Loucy (cell line): ENCODE results near the gene PRKCZ.
A peak's percentile ranks its signal among the peaks of the same experiment; 100 is the strongest.

ENCODE experiments used
- H2AFZ ChIP-seq: fragments of 200-600 bp; sonication (generic); 2 replicates; pipeline ENCODE4 v1.6.0; 2016; ENCODE audit warnings: antibody characterized with exemption, mild to moderate bottlenecking, low read length, moderate library complexity
- H3F3A ChIP-seq: fragments of 200-600 bp; 2 replicates; pipeline ENCODE4 v1.6.0; 2016; ENCODE audit warnings: antibody characterized with exemption, low read depth, mild to moderate bottlenecking
- H3K27me3 ChIP-seq: fragments of 200-600 bp; sonication (generic); 2 replicates; pipeline ENCODE4 v1.6.1; 2014; ENCODE audit warnings: low read length, mild to moderate bottlenecking; ENCODE audit not compliant: insufficient read depth, poor library complexity, severe bottlenecking
- H3K36me3 ChIP-seq: fragments of 200-600 bp; sonication (generic); 2 replicates; pipeline ENCODE4 v1.6.1; 2016; ENCODE audit warnings: low read length; ENCODE audit not compliant: insufficient read depth
- H3K4me1 ChIP-seq: fragments of 200-600 bp; sonication (generic); 2 replicates; pipeline ENCODE4 v1.5.1; 2014; ENCODE audit warnings: low read length, mild to moderate bottlenecking; ENCODE audit not compliant: insufficient read depth, poor library complexity, severe bottlenecking
- H3K4me2 ChIP-seq: fragments of 200-600 bp; sonication (generic); 2 replicates; pipeline ENCODE4 v1.6.0; 2014; ENCODE audit warnings: antibody characterized with exemption, low read length, low read depth, mild to moderate bottlenecking; ENCODE audit not compliant: poor library complexity, severe bottlenecking
- H3K4me3 ChIP-seq: fragments of 200-600 bp; sonication (generic); 2 replicates; pipeline ENCODE4 v1.5.1; 2014; ENCODE audit warnings: low read length, mild to moderate bottlenecking, mixed read lengths; ENCODE audit not compliant: poor library complexity, severe bottlenecking
- H3K79me2 ChIP-seq: fragments of 200-600 bp; sonication (generic); 2 replicates; pipeline ENCODE4 v1.6.1; 2014; ENCODE audit warnings: low read length; ENCODE audit not compliant: insufficient read depth
- H3K9ac ChIP-seq: fragments of 200-600 bp; sonication (generic); 2 replicates; pipeline ENCODE4 v1.6.0; 2014; ENCODE audit warnings: mild to moderate bottlenecking, low read depth, low read length, moderate library complexity; ENCODE audit not compliant: poor library complexity, severe bottlenecking
- H3K9me2 ChIP-seq: fragments of 200-600 bp; sonication (generic); replicated peaks from 2 replicates; pipeline ENCODE4 v1.6.1; 2016; ENCODE audit warnings: low read depth, low read length, mixed read lengths
- H3K9me3 ChIP-seq: fragments of 200-600 bp; sonication (generic); 2 replicates; pipeline ENCODE4 v1.6.1; 2014; ENCODE audit warnings: mild to moderate bottlenecking, antibody characterized with exemption, low read length, low read depth; ENCODE audit not compliant: insufficient read depth
- H4K20me1 ChIP-seq: fragments of 200-600 bp; sonication (generic); 2 replicates; pipeline ENCODE4 v1.6.0; 2014; ENCODE audit warnings: antibody characterized with exemption, low read length, mild to moderate bottlenecking; ENCODE audit not compliant: insufficient read depth, poor library complexity, severe bottlenecking
- CTCF ChIP-seq: fragments of 200-600 bp; sonication (generic); conservative IDR thresholded peaks from 2 replicates; pipeline ENCODE4 v1.5.1; 2014; ENCODE audit warnings: mild to moderate bottlenecking, antibody characterized with exemption, low read length
- EZH2phosphoT487 ChIP-seq: fragments of 200-600 bp; IDR thresholded peaks from 2 replicates; pipeline ENCODE4 v1.6.1; 2018; ENCODE audit warnings: antibody characterized with exemption, mild to moderate bottlenecking, moderate library complexity, borderline replicate concordance

The PRKCZ gene

GRCh38 chr1:2045468-2046173 is 4.6 kb upstream of the PRKCZ start:
- Histone ChIP-seq H2AFZ (no peak overlapping the region), H3K9me2 (no peaks in the 10 kb centered on the region), H3K27me3 (no peaks in the 10 kb centered on the region), H3K79me2 (no peaks in the 10 kb centered on the region), H3F3A (no peaks in the 10 kb centered on the region), H3K4me2 (no peak overlapping the region), H3K9me3 (no peaks in the 10 kb centered on the region), H4K20me1 (no peaks in the 10 kb centered on the region), H3K4me3 (no peak overlapping the region), H3K36me3 (no peaks in the 10 kb centered on the region), H3K9ac (no peak overlapping the region), H3K4me1 (no peaks in the 10 kb centered on the region)
- no peak for TF ChIP-seq CTCF
- TF ChIP-seq EZH2phosphoT487 = no peak

- Histone ChIP-seq H3K36me3 (no peaks in the 10 kb centered on the region), H2AFZ (no peak overlapping the region), H3K9me2 (no peaks in the 10 kb centered on the region), H3K9ac (no peak overlapping the region), H3K4me2 (no peak overlapping the region), H4K20me1 (no peaks in the 10 kb centered on the region), H3K27me3 (no peaks in the 10 kb centered on the region), H3K79me2 (no peaks in the 10 kb centered on the region), H3K4me1 (no peaks in the 10 kb centered on the region), H3K4me3 (no peak overlapping the region), H3K9me3 (no peaks in the 10 kb centered on the region), H3F3A (no peaks in the 10 kb centered on the region)
- TF ChIP-seq EZH2phosphoT487 (no peak), CTCF (peak; percentile 65)
Measured at GRCh38 chr1:2046174-2046917, 3.9 kb upstream of the PRKCZ start.

GRCh38 chr1:2046953-2047748 is 3.1 kb upstream of the PRKCZ start:
- Histone ChIP-seq H3K4me1 (no peaks in the 10 kb centered on the region), H3K9me3 (no peaks in the 10 kb centered on the region), H3K36me3 (no peaks in the 10 kb centered on the region), H3K9ac (no peak overlapping the region), H4K20me1 (no peaks in the 10 kb centered on the region), H3K79me2 (no peaks in the 10 kb centered on the region), H3K27me3 (no peaks in the 10 kb centered on the region), H3K9me2 (no peaks in the 10 kb centered on the region), H3K4me3 (no peak overlapping the region), H2AFZ (no peak overlapping the region), H3K4me2 (no peak overlapping the region), H3F3A (no peaks in the 10 kb centered on the region)
- TF ChIP-seq CTCF = no peak
- TF ChIP-seq EZH2phosphoT487 = no peak
